HK-2 (cell line): ENCODE measurements around the gene ARHGAP24.
"Not testable (repeated sequence)": the region's sequence is repeated elsewhere in the genome, so short reads cannot be mapped to it uniquely, and the experiment has no call there.

Experiments used
- DNase-seq: peaks from one replicate; pipeline ENCODE4 v3.0.0-alpha.2; 2018; ENCODE audit not compliant: unreplicated experiment

The ARHGAP24 gene

DNA sequence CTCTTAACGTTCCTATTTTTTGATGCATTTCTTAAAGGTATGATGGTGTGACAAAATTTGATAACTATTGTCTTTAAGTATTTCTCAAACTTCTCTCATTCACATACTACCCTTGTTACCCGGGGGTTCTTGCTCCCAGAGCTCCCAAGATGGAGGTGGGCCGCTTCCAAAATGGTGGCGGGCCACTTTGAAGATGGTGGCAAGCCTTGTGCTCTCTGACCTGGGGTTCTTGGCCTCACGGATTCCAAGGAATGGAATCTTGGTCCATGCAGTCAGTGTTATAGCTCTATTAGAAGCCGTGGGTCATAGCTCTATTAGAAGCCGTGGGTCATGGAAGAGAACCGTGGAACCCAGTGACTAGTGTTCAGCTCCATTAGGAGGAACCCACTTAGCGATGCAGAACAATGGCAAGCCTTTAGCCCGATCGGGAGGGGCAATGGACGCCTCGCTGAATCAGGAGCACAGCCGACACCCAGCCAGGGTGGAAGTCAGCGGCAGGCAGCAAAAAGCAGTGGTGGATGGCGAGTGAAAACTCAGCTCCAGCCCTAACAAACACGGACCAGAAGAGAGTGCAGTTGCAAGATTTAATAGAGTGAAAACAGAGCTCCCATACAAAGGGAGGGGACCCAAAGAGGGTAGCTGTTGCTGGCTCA, 481.5 kb downstream of the ARHGAP24 start:
- DNase-seq, result no peak

DNA sequence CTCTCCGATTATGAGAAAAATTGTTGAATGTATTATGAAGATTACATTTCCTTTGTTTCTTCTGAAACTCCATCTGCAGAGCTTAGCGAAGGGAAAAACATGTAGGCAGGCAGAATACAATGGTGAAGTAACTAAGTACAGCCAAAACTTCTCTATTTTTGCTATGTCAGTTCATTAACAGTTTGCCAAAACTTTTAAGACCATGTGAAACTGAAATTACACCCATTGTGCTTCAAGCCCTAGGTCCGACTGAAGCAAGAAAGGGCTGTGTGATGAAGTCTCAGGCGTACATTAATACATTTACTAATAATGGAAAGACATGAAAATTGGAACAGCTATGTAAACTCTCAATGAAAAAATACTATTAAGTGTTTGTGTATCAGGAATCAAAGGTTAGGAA, 486.9 kb downstream of the ARHGAP24 start:
- DNase-seq, result no peak

DNA sequence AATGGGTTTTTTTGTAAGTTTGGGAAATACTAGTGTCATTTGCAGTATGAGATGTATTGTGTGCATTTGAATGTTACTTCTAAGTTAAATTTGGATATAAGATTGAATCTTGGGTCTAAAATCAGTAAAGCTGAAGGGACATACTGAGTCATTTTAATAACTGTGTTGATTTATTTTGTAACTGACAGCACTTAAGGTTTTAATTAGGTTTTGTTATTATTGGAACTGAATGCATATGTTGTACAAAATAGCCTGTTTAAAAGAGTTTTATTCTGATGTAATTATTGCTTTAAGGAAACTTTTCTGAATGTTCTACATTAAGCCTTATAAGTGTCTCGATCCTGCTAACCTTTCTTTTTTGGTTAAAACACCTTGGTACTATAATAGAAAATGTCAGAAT, 488.3 kb downstream of the ARHGAP24 start:
- DNase-seq, result no peak

GRCh38 chr4:85964298-85964697, 489.3 kb downstream of the ARHGAP24 start:
- DNase-seq, result no peak

GRCh38 chr4:85965017-85965416, 490.1 kb downstream of the ARHGAP24 start:
- DNase-seq, result not testable (repeated sequence)

DNA sequence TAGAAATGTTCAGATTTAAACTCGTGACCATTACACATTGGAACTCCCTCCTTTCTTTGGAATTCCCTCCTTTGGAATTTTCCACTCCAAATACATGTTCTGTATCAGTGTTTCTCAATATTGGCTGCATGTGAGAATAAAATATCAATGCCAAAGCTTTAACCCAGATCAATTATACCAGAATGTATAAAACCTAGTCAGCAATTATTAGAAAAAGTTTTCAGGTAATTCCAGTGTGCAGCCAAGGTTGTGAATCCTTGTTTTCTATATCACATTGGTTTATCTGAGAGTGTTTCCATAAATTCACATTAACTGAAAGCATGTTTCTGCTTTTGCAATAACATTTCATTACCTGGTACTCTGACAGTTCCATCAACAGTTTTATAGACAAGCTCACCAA, 490.6 kb downstream of the ARHGAP24 start:
- no peak for DNase-seq

DNA sequence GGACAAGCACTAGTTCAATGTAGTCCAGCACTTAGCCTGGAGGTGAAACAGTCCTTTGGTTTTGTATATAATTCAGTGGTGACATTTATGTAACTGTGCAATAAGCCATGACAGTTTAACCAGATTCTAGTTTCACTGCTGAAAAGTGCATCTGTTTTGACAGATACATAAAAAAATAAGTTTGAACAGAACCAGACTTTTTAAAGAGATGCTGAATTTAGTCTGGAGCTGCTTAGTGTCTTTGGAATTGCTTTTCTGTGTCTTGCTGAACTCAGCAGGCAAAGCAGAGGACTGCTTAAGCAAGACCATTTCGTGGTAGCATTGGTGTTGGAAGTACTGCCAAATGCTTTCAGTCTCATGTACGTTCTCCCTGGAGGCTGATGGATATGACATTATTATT, 491.4 kb downstream of the ARHGAP24 start:
- DNase-seq, result no peak

DNA sequence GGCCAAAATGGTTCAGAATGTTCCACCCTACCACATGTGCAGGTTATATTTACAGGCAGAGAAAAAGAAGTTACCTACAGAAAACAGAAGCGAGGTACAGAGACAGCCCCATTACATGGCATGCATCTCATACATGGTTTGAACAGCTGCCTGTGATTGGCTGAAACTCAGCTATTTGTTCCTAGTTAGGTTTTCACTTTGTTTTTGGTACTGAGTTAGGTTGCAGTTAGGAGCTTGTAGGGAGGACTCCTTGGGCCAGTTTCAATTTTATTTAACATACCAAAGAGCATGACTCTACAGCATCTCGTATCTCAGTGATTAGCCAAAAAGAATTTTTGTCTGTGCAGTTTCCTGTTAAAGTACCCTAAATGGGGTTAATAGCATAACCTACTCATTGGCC, 492.9 kb downstream of the ARHGAP24 start:
- DNase-seq, result no peak

DNA sequence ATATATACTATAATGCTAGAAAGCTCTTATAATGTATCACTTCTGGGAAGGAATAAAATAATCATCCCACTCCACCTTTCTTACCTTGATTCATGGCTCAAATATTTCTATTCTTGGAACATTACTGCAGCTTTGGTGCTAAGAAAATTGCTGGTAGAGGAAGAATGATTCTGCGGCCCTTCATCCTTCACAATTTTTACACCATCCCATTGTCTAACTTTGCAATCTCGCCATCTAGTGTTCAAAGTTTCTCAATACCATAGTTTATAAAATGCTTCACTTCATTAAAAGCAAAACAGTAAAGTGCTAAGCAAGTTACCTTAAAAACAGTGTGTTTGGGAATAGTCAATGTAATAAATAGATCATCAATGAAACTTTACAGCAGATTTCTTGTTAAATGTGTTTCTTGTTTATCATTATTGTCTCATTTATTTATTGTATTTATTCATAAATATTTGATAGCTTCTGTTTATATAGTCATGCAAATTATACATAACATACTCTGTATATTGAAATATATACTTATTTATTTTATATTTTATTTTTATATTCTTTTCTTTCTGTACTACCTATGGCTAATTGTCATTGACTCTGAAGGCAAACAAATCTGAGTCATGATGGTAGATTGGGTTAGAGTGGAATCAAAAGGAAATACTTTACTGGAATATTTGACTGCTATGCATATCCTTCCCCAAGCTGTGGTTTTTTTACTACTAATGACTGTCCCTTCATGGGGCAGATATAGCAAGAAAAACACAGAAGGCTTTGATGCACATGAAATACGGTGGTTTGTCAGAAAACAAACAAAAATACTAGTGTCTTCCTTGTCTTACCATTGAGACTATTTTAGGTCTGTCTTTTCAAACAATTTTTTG, 494.2 kb downstream of the ARHGAP24 start:
- no peak for DNase-seq

DNA sequence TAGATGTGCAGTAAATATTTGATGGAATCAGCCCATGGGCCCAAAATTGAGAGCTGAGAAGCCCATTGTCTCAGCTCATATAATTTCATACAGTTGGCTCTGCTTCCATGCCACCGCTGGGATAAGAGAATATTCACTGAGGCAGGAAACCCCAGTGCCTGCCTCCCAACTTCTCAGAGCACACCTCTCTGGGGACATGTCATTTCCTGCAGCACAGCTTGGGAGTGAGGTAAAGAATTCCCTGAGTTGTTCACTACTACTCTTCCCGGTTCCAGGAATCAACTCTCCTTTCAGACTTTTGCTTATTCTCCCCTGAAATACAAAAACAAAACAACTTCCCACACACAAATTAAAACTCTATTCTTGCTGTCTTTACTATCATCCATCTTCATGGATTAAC, 495.6 kb downstream of the ARHGAP24 start:
- DNase-seq, result no peak

DNA sequence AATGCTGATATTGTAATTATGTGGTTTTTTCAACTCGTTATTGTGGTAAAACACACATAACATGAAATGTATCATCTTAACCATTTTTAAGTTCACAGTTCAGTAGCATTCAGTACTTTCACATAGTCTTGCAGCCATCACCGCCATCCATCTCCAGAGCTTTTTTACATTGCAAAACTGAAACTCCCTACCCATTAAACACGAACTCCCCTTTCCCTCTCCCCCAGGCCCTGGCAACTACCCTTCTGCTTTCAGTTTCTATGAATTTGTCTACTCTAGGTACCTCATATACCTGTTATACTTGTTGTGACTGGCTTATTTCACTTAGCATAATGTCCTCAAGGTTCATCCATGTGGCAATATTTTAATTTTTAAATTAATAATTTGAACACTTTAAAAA, 504.3 kb downstream of the ARHGAP24 start:
- no peak for DNase-seq

GRCh38 chr4:85986266-85986665, 511.3 kb downstream of the ARHGAP24 start:
- DNase-seq, result no peak

GRCh38 chr4:85993641-85994040, 518.7 kb downstream of the ARHGAP24 start:
- DNase-seq, result no peak

DNA sequence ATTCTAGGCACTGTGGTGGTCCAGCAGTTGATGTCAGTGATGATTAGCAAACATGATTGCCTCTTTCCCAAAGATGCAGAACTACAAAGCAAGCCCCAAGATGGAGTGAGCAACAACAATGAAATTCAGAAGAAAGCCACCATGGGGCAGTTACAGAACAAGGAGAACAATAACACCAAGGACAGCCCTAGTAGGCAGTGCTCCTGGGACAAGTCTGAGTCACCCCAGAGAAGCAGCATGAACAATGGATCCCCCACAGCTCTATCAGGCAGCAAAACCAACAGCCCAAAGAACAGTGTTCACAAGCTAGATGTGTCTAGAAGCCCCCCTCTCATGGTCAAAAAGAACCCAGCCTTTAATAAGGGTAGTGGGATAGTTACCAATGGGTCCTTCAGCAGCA, 519.6 kb downstream of the ARHGAP24 start:
- no peak for DNase-seq

- DNase-seq, result no peak
These were observed 520.4 kb downstream of the ARHGAP24 start for GRCh38 chr4:85995361-85995760.

DNA sequence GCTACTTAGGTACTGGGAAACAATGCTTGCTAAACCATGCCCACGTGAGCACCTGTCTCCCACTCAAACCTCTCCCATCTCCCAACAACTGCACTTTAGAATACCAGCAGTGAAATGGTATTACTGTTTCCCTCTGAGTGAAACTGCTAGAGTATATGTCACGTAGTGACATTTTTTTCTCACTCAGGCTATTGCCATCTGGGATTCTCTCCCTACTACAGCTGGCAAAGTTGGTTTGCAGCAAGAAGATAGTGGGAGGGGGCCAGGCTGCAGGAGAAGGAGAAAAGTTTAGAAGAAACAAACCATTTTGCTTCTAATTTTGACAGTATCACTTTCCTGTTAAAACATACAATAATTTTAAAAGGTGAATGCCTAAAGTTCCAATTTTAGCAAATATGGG, 526.6 kb downstream of the ARHGAP24 start:
- no peak for DNase-seq

DNA sequence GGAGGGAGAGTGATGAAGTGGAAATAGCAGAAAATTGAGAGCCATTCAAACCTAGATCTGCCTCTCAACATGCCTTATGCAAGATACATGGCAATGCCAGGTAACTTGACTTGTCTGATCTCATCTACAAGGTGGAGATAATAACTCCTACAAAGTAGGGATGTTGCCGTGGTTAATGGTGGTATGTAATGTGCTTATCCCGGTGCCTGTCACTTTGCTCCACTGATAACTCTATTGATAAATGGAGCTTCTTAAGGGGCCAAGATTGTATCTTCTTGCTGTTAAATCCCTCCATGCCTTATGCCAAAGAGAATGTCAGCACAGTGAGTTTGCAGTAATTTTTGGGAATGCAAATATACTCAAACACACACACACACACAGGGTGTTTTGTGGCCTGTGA, 529.1 kb downstream of the ARHGAP24 start:
- DNase-seq, result no peak

DNA sequence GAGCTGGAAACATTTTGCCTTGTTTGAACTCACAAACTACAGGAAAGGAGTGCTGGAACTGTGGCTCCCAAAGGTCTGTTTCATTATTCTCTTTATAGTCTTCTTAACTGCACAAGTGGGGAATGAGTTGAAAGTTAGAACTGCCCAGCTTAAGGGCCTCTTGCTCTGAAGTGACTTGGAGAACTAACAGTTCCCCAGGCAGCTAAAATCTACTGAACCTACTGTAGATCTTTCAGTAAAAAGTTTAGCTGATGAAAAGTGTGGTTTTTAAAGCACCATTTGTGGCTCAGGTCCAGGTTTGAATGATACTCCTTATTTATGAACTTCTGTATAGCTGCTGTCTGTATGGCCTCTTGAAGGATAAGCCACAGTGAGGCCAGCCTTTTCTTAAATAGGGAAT, 531.1 kb downstream of the ARHGAP24 start:
- DNase-seq, result no peak

DNA sequence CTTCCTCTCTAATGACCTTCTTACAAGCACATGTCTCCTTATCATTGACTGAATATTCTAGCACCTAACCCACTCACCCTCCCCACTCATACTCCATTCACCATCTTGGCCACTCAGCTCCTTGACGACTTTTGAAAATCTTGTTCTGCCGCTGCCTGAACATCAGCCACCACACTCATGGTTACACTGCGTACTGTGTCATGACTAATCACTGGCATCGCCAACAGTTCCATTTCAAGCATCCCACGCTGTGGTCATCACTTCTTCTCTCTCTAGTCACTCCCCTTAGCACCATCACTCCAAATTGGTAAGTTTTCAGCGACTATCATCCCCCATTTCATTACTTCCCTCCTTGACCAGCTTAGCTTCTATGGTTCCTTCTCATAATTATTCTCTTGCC, 532.1 kb downstream of the ARHGAP24 start:
- no peak for DNase-seq

DNA sequence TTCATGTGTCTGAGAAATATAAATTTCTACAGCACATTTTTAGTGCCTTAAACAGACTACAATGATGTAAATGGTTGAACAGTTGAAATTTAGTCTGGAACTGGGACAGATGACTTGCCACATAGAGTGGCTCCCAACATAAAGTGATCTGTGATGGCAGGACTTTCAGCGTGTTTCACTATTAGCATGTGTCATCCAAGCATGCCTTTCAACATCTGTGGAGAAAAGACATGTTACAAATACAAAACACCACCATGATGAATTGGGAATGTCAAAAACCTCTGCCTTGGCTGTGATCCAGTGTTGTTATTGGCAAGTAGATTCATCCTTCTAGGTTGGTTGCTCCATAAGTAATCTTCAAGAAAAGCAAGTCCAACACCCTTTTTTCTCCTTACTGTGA, 536.2 kb downstream of the ARHGAP24 start:
- DNase-seq, result no peak

DNA sequence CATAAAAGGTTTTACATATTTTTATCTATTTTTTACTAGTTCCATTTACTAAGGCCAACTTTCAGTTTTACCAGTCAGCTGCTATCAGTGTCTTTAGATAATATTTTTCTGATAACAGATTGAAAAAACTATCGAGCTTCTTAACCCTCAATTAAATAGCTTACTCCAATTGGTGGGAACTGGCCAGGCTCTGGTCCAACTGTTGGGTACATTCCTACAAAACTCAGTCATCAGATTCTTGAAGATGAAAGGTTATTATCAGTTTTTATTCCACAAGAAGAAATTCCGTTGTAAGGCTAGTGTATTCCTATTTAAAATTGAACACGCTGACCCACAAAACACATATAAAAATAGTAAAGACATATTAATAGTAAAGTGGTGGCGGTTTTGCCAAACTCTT, 538.7 kb downstream of the ARHGAP24 start:
- no peak for DNase-seq

DNA sequence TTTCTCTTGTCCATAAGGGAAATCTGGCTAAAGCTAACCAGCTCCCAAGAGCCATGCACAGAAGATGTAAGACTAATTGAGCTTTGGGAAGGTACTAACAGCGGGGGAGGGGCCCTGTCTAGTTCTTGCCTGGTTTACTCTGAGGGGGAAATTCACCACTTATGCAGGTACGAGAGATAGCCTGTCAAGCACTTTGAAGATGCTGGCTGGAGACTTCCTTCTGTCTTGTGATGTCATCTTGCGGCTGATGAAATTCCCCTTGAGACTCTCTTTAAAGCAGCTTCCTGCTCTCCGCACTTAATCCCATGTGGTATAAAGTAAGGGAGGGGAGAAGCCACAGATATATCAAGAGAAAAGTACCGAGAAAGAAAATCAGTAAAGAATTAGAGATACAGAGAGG, 539.6 kb downstream of the ARHGAP24 start:
- no peak for DNase-seq
